Astrocyte of the cerebellum (primary cell): ENCODE results near the gene TMEM88.

Experiments used
- DNase-seq: peaks from one replicate; pipeline ENCODE4 v3.0.0-alpha.2; 2011; ENCODE audit warnings: low read depth
- H3K4me3 ChIP-seq: 2 replicates; pipeline ENCODE4 v1.5.1; 2011; ENCODE audit warnings: mild to moderate bottlenecking, low read depth, low read length, moderate library complexity
- in situ Hi-C: cut with HindIII; loops from 2 replicates; pipeline ENCODE4 v1.10.0; 2017; ENCODE audit warnings: low sequenced_read_pairs
- TF ChIP-seq, protein P1 (sequence below): IDR thresholded peaks from 2 replicates; pipeline ENCODE4 v1.5.1; 2012; ENCODE audit warnings: low read length, low read depth, moderate library complexity, mild to moderate bottlenecking; ENCODE audit errors: missing control alignments

Gene TMEM88

DNA sequence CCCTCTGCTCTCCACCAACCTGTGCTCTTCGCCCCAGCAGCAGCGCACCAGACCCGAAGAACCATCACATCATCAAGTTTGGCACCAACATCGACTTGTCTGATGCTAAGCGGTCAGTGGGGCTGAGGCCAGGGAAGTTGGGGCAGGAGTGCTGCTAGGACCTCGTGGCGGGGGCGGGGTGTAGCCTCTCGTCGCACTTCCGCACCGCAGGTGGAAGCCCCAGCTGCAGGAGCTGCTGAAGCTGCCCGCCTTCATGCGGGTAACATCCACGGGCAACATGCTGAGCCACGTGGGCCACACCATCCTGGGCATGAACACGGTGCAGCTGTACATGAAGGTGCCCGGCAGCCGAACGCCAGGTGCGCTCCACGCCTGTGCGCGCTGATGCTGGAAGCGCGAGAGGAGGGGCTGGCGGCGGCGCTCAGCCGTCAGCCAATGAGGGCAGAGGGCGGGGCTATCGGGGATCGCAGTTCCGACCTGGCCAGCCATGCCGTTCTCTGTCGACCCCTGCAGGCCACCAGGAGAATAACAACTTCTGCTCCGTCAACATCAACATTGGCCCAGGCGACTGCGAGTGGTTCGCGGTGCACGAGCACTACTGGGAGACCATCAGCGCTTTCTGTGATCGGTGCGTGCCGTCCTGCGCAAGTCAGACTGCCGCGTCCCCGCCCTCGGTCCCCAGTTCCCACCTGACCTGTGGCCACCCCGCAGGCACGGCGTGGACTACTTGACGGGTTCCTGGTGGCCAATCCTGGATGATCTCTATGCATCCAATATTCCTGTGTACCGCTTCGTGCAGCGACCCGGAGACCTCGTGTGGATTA, 3.2 kb upstream of the TMEM88 start:
- no peak for DNase-seq
- no peak overlapping the region for H3K4me3 ChIP-seq
- in situ Hi-C loops, result no loop called here
- TF ChIP-seq, protein P1, sequence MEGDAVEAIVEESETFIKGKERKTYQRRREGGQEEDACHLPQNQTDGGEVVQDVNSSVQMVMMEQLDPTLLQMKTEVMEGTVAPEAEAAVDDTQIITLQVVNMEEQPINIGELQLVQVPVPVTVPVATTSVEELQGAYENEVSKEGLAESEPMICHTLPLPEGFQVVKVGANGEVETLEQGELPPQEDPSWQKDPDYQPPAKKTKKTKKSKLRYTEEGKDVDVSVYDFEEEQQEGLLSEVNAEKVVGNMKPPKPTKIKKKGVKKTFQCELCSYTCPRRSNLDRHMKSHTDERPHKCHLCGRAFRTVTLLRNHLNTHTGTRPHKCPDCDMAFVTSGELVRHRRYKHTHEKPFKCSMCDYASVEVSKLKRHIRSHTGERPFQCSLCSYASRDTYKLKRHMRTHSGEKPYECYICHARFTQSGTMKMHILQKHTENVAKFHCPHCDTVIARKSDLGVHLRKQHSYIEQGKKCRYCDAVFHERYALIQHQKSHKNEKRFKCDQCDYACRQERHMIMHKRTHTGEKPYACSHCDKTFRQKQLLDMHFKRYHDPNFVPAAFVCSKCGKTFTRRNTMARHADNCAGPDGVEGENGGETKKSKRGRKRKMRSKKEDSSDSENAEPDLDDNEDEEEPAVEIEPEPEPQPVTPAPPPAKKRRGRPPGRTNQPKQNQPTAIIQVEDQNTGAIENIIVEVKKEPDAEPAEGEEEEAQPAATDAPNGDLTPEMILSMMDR, result peak; percentile 91

DNA sequence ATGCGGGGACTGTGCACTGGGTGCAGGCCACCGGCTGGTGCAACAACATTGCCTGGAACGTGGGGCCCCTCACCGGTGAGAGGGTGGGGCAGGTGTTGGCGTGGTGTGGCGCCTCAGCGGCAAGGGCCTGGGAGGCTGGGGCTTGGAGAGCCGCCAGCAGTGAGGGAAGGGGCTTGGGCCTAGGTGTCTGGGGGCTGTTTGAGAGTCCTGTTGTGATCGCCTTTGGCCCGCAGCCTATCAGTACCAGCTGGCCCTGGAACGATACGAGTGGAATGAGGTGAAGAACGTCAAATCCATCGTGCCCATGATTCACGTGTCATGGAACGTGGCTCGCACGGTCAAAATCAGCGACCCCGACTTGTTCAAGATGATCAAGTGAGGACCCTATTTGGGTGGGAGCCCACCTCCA, 2.6 kb upstream of the TMEM88 start:
- TF ChIP-seq, protein P1, result no peak
- in situ Hi-C loops, result no loop called here
- no peak for DNase-seq
- no peak overlapping the region for H3K4me3 ChIP-seq

DNA sequence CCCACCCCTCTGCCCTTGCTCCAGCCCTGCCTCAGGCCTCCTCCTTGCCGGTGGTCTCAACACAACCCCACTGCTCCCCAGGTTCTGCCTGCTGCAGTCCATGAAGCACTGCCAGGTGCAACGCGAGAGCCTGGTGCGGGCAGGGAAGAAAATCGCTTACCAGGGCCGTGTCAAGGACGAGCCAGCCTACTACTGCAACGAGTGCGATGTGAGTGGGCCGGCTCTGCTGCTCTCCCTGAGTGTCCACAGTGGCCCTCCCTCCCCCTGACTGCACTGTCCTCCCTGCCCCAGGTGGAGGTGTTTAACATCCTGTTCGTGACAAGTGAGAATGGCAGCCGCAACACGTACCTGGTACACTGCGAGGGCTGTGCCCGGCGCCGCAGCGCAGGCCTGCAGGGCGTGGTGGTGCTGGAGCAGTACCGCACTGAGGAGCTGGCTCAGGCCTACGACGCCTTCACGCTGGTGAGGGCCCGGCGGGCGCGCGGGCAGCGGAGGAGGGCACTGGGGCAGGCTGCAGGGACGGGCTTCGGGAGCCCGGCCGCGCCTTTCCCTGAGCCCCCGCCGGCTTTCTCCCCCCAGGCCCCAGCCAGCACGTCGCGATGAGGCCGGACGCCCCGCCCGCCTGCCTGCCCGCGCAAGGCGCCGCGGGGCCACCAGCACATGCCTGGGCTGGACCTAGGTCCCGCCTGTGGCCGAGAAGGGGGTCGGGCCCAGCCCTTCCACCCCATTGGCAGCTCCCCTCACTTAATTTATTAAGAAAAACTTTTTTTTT, 1.8 kb upstream of the TMEM88 start:
- no peak for DNase-seq
- TF ChIP-seq, protein P1, result no peak
- no peak overlapping the region for H3K4me3 ChIP-seq
- in situ Hi-C loops, result no loop called here

DNA sequence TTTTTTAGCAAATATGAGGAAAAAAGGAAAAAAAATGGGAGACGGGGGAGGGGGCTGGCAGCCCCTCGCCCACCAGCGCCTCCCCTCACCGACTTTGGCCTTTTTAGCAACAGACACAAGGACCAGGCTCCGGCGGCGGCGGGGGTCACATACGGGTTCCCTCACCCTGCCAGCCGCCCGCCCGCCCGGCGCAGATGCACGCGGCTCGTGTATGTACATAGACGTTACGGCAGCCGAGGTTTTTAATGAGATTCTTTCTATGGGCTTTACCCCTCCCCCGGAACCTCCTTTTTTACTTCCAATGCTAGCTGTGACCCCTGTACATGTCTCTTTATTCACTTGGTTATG, 1.2 kb upstream of the TMEM88 start:
- in situ Hi-C loops, result no loop called here
- H3K4me3 ChIP-seq, result no peak overlapping the region
- TF ChIP-seq, protein P1, result no peak
- DNase-seq, result no peak

DNA sequence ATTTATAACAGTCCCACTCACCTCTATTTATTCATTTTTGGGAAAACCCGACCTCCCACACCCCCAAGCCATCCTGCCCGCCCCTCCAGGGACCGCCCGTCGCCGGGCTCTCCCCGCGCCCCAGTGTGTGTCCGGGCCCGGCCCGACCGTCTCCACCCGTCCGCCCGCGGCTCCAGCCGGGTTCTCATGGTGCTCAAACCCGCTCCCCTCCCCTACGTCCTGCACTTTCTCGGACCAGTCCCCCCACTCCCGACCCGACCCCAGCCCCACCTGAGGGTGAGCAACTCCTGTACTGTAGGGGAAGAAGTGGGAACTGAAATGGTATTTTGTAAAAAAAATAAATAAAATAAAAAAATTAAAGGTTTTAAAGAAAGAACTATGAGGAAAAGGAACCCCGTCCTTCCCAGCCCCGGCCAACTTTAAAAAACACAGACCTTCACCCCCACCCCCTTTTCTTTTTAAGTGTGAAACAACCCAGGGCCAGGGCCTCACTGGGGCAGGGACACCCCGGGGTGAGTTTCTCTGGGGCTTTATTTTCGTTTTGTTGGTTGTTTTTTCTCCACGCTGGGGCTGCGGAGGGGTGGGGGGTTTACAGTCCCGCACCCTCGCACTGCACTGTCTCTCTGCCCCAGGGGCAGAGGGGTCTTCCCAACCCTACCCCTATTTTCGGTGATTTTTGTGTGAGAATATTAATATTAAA, 638 bp upstream of the TMEM88 start:
- TF ChIP-seq, protein P1, result no peak
- H3K4me3 ChIP-seq, result no peak overlapping the region
- no peak for DNase-seq
- in situ Hi-C loops, result no loop called here

DNA sequence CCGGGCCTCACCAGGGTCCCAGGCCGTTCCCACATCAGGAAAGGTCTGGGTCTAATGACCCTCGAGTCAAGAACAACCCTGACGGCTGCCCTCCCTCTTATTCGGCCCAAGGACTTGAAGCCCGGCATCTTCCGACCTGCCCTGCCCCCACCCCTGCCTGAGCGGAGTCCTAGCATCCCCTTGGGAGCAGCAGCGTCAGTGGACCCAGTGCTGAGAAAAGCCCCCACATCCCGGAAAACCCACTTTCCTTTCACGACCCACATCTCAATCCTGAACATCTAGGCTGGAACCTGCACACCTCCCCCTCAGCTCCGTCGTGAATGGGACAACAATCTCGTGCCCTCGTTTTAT, 769 bp downstream of the TMEM88 start:
- H3K4me3 ChIP-seq, result peak overlapping the region; percentile 56
- TF ChIP-seq, protein P1, result no peak
- in situ Hi-C loops, result no loop called here
- DNase-seq, result no peak
